Suppressor macrophage (primary cell): Measurements from ENCODE around the gene C5orf15.
"Not testable (repeated sequence)": the region's sequence is repeated elsewhere in the genome, so short reads cannot be mapped to it uniquely, and the experiment has no call there.

Source experiments
- DNase-seq, 4 experiments: peaks; one replicate each; pipeline ENCODE4 v3.0.0-alpha.2; 2020 to 2022

Gene C5orf15

GRCh38 chr5:133962801-133963476 is 5.5 kb downstream of the C5orf15 start:
- no peak for DNase-seq

DNA sequence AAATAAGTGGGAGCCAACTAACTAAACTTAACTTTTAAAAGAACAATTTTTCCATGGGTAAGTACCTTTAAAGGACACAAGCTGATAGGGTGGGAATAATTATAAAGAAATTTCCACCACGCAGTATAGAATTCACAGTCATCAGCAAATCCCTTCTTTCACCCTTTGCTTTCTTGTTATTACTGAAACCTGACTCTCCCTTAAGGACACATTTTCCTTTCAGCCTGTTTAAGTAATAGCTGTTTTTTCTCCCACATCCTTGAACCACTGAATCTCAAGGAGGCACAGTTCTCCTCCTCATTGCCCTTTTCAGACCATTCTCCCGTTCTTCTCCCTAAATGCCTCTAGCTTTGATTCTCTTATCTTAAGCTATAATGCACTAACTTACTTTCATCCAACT is 6.3 kb downstream of the C5orf15 start:
- no peak for DNase-seq

DNA sequence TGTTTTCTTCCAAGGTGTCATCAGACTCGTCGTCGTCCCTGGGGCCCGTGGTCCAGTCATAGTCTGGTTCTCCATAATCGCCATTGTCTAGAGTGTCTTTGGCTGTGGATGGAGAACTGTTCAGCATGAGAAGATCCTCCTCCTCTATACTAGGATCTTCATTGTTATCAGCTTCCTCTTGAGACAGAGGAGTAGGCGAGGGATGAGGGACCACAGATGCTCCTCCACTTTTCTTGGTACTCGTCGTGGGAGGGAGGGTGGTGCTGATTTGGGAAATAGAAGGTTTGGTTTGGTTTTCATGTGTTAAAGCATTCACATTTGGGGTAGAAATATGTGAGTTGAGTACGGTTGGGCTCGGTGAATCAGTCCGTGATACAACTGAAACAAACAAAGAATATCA is 8.8 kb downstream of the C5orf15 start:
- no peak for DNase-seq

GRCh38 chr5:133957591-133957990 is 10.8 kb downstream of the C5orf15 start:
- DNase-seq, result no peak

GRCh38 chr5:133957080-133957479 is 11.3 kb downstream of the C5orf15 start:
- no peak for DNase-seq

DNA sequence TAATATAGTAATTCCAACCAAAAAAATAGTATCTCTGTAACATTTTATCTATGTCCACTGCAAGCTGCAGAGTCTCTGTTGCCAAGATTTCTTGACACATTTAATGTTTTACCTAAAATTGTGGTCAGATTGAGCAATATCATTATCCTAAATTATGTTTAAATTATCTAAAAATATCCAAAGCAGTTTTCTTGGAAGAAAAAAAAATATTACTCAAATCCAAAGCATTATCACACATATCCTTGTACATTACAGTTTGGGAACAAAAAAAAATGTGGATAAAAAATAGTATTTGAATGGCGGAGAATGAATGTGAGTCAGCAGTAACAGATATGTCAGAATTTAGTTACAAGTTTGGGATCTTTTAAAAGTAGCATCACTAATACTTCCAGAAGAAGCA is 12.2 kb downstream of the C5orf15 start:
- DNase-seq, result not testable (repeated sequence)

- DNase-seq, result no peak
These were observed 14.8 kb downstream of the C5orf15 start for GRCh38 chr5:133953568-133954145.

- DNase-seq, result peak in 3 of 4 experiments; percentile 21 to 33 (median 28)
These were observed 15.5 kb downstream of the C5orf15 start for GRCh38 chr5:133952729-133953567.

DNA sequence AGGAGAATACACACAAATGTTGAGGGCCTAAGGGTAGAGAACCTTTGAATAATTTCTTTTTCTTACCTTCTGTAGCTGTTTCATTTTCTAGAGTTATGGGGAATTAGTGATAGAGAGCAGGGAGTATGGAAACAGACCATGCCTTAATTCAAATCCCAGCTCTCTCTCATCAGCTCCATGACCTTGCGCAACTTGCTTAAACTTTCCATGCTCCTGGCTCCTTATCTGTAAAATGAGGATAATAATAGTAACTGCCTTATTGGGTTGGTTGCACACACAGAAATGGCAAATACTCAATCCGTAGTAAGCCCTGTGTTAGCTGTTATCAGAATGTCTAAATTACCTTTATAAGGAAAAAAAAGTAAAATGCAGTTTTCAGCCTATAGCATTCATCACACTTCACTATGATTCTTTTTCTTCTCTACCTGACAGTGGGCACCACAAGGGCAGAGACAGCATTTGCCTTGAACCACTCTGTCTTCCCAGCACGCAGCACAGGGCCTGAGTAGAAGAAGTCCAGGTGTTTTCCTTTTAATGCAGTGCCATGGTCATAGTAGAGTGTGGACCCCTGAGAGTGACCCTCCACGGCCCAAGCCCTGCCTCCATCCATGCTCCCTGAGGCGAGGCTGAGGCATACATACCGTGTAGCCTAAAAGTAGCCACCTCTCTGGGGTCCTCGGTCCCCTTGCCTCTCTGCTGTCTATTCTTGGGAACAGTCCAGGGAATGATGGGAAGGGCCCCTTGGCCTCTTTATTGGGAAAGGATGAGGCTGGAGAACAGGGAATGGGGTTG is 17.4 kb downstream of the C5orf15 start:
- no peak for DNase-seq

GRCh38 chr5:133948721-133949120 is 19.7 kb downstream of the C5orf15 start:
- DNase-seq, result no peak

DNA sequence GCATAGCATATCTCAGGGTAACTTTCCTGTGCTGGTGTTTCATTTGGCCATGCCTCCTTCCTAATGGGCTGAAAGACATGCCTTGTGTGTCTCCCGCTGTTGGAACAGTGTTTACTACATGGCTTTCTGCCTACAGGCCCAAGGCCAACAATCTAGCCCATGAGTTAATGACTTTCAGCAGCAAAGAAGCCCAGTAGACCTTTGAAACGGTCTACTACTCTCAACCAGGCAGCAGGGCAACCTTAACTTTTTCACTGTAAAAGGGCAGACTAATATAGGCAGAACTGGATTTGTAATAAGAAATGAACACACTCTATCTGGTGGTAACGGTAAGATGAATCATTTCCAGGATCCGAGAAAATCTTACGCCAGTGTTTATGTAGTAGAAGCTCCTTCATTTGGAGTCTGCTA is 21.0 kb downstream of the C5orf15 start:
- no peak for DNase-seq

GRCh38 chr5:133945568-133945967 is 22.9 kb downstream of the C5orf15 start:
- DNase-seq, result no peak

GRCh38 chr5:133944263-133945185 is 23.9 kb downstream of the C5orf15 start:
- DNase-seq, result peak; percentile 65 to 77 (median 70)

DNA sequence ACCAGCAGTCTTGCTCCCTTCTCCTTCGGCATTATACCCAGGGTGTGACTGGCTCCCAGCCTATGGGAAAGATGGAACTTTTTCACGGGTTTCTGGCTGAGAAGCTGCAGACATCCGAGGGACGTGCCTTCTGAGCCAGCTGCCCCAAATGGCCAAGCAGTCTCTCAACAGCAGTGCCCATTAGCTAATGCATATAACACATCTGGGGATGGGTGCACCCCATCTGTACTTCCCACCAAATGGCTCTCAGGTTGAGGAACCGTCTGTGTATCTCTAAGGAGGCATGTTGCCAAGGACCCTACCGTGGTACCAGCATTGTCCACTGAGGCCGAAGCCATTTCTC is 25.0 kb downstream of the C5orf15 start:
- no peak for DNase-seq

GRCh38 chr5:133942614-133943474 is 25.6 kb downstream of the C5orf15 start:
- no peak for DNase-seq

- DNase-seq, result no peak
These were observed 26.8 kb downstream of the C5orf15 start for GRCh38 chr5:133941456-133942196.

- DNase-seq, result peak in 1 of 4 experiments; percentile 13
These were observed 28.8 kb downstream of the C5orf15 start for GRCh38 chr5:133939668-133940067.

DNA sequence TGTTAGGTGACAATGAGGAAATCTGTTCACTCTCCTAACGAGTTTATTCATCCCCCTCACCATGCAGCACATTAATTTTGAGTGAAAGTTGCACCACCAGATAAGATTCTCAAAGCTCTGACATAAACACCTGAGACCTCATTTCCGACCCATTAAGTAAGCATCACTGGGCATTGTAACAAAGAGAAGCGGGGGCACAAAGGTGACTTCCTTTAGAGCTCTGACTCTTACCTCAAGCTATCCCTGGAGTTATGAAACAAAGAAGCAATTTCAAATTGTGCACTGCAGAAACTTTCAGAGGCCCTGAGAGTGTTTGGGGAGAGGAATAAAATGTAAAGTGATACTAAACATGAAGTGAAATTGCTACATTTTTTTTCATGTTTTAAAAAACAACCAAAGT is 29.5 kb downstream of the C5orf15 start:
- DNase-seq, result no peak

DNA sequence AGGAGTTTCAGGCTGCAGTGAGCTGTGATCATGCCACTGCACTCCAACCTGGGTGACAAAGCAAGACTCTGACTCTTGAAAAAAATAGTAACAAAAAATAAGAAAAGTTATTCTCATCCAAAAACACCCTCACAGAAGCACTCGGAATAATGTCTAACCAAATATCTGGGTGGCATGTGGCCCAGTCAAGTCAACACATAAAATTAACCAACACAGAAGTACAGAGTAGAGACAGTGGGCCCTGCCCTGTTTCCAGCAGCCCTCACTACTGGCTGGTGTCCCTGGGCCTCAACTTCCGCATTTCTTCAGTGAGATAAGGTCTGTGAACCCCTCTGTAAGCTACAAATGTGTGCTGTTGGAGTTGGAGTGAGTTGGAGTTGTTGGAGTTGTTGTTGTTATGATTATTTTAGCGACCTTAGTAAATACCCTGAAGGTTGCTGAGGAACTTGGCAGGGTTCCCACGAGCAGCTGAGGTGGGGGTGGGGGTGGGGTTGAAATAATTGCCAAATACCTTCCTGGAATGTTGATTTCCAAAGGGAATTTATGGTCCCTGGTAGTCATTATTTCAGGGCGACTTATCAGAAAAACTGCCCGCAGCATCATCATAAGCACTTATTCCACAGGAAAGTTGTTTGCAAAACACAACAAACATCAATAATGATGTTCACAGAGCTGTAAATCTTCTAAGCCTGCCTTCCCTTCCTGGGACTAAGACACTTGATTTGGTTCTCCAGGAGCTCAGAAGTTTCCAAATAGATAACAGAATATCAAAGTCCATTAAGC is 30.2 kb downstream of the C5orf15 start:
- DNase-seq, result peak in 2 of 4 experiments; percentile 19 to 22
